Stomach (tissue), 9 donors: ENCODE results near the gene GPRC5C. TPM values are rescaled to one million over a fixed set of nuclear protein-coding genes. Genes with fewer than 3 reads are reported as not detected.
A peak's percentile ranks its signal among the peaks of the same experiment; 100 is the strongest.

Experiments
- DNase-seq, 2 donors: peaks; one replicate each; pipeline versions ENCODE4 v3.0.0 to v3.0.0-alpha.2; 2013 to 2019
- H3K27ac ChIP-seq, 5 donors: fragments of 200-600 bp in 4 of 5; sonication (generic) in 4 of 5; one replicate each; pipeline ENCODE4 v1.5.1; 2013 to 2019; ENCODE audit warnings: mild to moderate bottlenecking in 1 of 5, moderate library complexity in 1 of 5
- H3K27me3 ChIP-seq, 3 donors: fragments of 200-600 bp; sonication (generic); one replicate each; pipeline ENCODE4 v1.5.1; 2017 to 2019; ENCODE audit warnings: mixed run types in 1 of 3
- H3K36me3 ChIP-seq, 4 donors: fragments of 200-600 bp; sonication (generic); 1 replicate in 3 of 4; 2 replicates in 1 of 4; pipeline ENCODE4 v1.5.1; 2016 to 2019
- H3K4me1 ChIP-seq, 4 donors: fragments of 200-600 bp; sonication (generic); one replicate each; pipeline ENCODE4 v1.5.1; 2016 to 2019
- H3K4me3 ChIP-seq, 4 donors: fragments of 200-600 bp; sonication (generic) in 3 of 4; one replicate each; pipeline ENCODE4 v1.5.1; 2016 to 2019; ENCODE audit warnings: mild to moderate bottlenecking in 1 of 4
- H3K9me3 ChIP-seq, 4 donors: fragments of 200-600 bp; sonication (generic); one replicate each; pipeline ENCODE4 v1.5.1; 2016 to 2019
- EP300 ChIP-seq: sonication (generic); formaldehyde crosslinking; IDR thresholded peaks from one replicate; pipeline ENCODE4 v1.6.1; 2017; ENCODE audit warnings: antibody characterized with exemption
- POLR2A ChIP-seq, 4 donors: fragments of 450-650 bp; IDR thresholded peaks; one replicate each; pipeline ENCODE4 v1.6.1; 2016; ENCODE audit warnings: antibody characterized with exemption in 4 of 4, control low read depth in 2 of 4, mild to moderate bottlenecking in 1 of 4, moderate library complexity in 1 of 4
- POLR2AphosphoS5 ChIP-seq, 3 donors: sonication (generic); formaldehyde crosslinking; IDR thresholded peaks; one replicate each; pipeline ENCODE4 v1.6.1; 2016; ENCODE audit warnings: antibody characterized with exemption in 3 of 3
- WGBS, 5 donors: extraction: QIAGEN DNeasy Blood & Tissue Kit in 3 of 5; methylation state at CpG; one replicate each; pipeline versions ENCODE4 v1.1.5 to v1.1.7; 2013 to 2018; 5-methylcytosine and 5-hydroxymethylcytosine counted together
- intact Hi-C: fragments of 100-400 bp; cut with DNase I; formaldehyde crosslinking; loops from one replicate; pipeline ENCODE4 v1.15.1; 2023; ENCODE audit warnings: low total_unique reads
- polyA plus RNA-seq, 3 donors: library from polyadenylated mRNA; stranded (reverse); fragments of 200-250 nt; gene quantifications; one replicate each; pipeline ENCODE4 v1.2.3, GENCODE V29; 2013
- total RNA-seq, 5 donors: library from RNA; depleted of rRNA; stranded (reverse); fragments of >200 nt; gene quantifications; one replicate each; pipeline versions ENCODE4 v1.1.0 to v1.2.3, GENCODE V29; 2014 to 2016
- TF ChIP-seq, protein P1 (sequence below), 7 experiments: fragments of 450-650 bp in 4 of 7; fragments of 200-600 bp in 3 of 7; sonication (generic) in 3 of 7; IDR thresholded peaks; one replicate each; pipeline ENCODE4 v1.5.1; 2016 to 2019; ENCODE audit warnings: antibody characterized with exemption in 7 of 7, control low read depth in 2 of 7, mild to moderate bottlenecking in 1 of 7
- donor health status: healthy with polysubstance abuse.
- donor health status: Bipolar disorder and iron deficiency.
- donor health status: healthy.

Gene GPRC5C
- total and polyA plus RNA-seq, 8 donors = 66.5 to 321 (median 129) TPM

DNA sequence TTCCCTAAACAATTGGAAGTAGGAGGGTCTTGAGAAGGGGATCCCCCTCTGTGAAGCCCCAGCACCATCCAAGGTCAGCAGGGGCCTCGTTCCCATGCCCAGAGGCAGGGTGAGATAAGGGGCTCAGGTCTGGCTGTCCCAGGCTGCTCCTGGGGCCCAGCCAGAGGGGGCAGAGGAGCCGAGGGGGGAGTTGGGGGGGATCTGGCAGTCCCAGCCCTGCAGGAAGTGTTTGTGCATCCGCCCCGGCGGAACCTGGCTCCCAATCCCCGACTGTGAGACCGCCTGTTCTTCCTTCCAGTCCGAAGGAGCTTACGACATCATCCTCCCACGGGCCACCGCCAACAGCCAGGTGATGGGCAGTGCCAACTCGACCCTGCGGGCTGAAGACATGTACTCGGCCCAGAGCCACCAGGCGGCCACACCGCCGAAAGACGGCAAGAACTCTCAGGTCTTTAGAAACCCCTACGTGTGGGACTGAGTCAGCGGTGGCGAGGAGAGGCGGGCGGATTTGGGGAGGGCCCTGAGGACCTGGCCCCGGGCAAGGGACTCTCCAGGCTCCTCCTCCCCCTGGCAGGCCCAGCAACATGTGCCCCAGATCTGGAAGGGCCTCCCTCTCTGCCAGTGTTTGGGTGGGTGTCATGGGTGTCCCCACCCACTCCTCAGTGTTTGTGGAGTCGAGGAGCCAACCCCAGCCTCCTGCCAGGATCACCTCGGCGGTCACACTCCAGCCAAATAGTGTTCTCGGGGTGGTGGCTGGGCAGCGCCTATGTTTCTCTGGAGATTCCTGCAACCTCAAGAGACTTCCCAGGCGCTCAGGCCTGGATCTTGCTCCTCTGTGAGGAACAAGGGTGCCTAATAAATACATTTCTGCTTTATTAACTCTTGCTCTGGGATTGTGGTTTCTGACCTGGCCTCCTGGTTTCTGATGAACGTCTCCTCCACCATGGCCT lies 14.9 kb downstream of the GPRC5C start:
- no peaks in the 10 kb centered on the region for H3K9me3 ChIP-seq
- intact Hi-C loops = no loop called here

DNA sequence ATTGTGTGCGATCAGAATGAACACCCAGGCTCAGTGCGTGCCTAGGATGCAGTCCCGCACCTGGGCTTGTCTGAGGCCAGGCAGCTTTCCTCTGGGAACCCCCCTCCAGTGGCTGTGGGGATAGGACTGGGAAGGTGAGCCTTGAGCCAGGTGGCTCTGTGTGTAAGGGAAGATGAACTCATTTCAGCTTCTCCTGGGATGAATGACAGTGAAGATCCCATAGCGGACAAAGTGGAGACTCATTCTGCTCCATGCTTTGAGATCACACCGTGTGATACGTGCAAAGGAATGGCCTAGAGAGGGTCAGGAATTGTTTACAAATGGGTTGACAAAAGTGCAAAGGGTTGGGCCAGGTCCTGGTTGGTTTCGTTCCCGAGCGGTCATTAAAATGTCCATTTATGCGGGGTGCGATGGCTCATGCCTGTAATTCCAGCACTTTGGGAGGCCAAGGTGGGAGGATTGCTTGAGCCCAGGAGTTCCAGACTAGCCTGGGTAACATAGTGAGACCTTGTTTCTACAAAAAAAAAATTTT lies 15.8 kb downstream of the GPRC5C start:
- 47 to 80% (median 71%) methylated on average over 11 of the region's 11 CpGs for WGBS, 5 donors
- no peak for TF ChIP-seq POLR2A (IDR thresholded peaks at IDR 0.05)
- TF ChIP-seq EP300 = no peak
- TF ChIP-seq, protein P1, sequence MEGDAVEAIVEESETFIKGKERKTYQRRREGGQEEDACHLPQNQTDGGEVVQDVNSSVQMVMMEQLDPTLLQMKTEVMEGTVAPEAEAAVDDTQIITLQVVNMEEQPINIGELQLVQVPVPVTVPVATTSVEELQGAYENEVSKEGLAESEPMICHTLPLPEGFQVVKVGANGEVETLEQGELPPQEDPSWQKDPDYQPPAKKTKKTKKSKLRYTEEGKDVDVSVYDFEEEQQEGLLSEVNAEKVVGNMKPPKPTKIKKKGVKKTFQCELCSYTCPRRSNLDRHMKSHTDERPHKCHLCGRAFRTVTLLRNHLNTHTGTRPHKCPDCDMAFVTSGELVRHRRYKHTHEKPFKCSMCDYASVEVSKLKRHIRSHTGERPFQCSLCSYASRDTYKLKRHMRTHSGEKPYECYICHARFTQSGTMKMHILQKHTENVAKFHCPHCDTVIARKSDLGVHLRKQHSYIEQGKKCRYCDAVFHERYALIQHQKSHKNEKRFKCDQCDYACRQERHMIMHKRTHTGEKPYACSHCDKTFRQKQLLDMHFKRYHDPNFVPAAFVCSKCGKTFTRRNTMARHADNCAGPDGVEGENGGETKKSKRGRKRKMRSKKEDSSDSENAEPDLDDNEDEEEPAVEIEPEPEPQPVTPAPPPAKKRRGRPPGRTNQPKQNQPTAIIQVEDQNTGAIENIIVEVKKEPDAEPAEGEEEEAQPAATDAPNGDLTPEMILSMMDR (IDR thresholded peaks at IDR 0.05) = no peak
- TF ChIP-seq POLR2AphosphoS5 (IDR thresholded peaks at IDR 0.05) = no peak
- peak overlapping the region; percentile 82 to 99 (median 91) for H3K27ac ChIP-seq
- no peaks in the 10 kb centered on the region for H3K27me3 ChIP-seq
- intact Hi-C loops = no loop called here
- DNase-seq = no peak
- no peaks in the 10 kb centered on the region for H3K9me3 ChIP-seq
- peaks cover 66 to 70% (median 69%) of the 10 kb centered on the region in 4 donors for H3K4me1 ChIP-seq
- peaks cover 9 to 41% (median 32%) of the 10 kb centered on the region in 4 donors for H3K36me3 ChIP-seq
- no peak overlapping the region for H3K4me3 ChIP-seq

More for the DNA sequence above, 14.9 kb downstream of the GPRC5C start:
- TF ChIP-seq POLR2AphosphoS5 (IDR thresholded peaks at IDR 0.05) = peak; percentile 28 to 82 (median 76)
- TF ChIP-seq POLR2A (IDR thresholded peaks at IDR 0.05) = no peak
- TF ChIP-seq EP300 = no peak
- TF ChIP-seq, protein P1 (IDR thresholded peaks at IDR 0.05) = peak in 2 of 7 experiments; percentile 9 to 56
- DNase-seq = peak; percentile 65 to 87
- no peaks in the 10 kb centered on the region for H3K27me3 ChIP-seq
- H3K27ac ChIP-seq = peak overlapping the region; percentile 82 to 99 (median 91)
- 16 to 41% (median 39%) methylated on average over 17 to 31 of the region's 31 CpGs for WGBS, 5 donors
- H3K4me3 ChIP-seq = no peak overlapping the region
- H3K36me3 ChIP-seq = peaks cover 9 to 41% (median 32%) of the 10 kb centered on the region in 4 donors
- H3K4me1 ChIP-seq = peaks cover 67 to 72% (median 69%) of the 10 kb centered on the region in 4 donors

DNA sequence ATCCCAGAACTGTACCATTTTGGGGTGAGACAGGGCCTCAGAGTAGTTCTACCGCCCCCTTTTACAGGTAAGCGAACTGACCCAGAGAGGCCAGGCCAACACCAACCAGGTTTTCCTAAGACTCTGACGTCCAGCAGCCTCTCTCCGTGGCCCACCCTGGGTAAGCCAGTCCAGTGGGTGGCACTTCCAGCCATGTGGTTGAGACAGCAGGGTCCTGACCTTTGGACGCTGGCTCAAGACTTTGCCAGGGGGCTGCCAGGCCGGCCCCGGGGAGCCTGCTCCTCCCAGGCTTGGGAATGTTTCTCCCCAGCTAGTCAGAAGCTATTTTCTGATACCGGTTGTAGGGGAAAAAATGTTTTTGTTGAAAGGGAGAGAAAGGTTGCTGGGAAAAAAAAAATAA lies 16.9 kb downstream of the GPRC5C start:
- WGBS, 5 donors = 47 to 66% (median 58%) methylated on average over 7 to 8 of the region's 8 CpGs
- Histone ChIP-seq H3K4me1 (peaks cover 67 to 70% (median 69%) of the 10 kb centered on the region in 4 donors), H3K4me3 (no peak overlapping the region), H3K9me3 (no peaks in the 10 kb centered on the region), H3K36me3 (peaks cover 9 to 41% (median 32%) of the 10 kb centered on the region in 4 donors), H3K27me3 (no peaks in the 10 kb centered on the region), H3K27ac (peak overlapping the region; percentile 53 to 99 (median 91))
- TF ChIP-seq POLR2AphosphoS5 (IDR thresholded peaks at IDR 0.05) = no peak
- no peak for TF ChIP-seq EP300
- TF ChIP-seq POLR2A (IDR thresholded peaks at IDR 0.05) = no peak
- TF ChIP-seq, protein P1 (IDR thresholded peaks at IDR 0.05) = no peak
- intact Hi-C loops = no loop called here
- DNase-seq = no peak

DNA sequence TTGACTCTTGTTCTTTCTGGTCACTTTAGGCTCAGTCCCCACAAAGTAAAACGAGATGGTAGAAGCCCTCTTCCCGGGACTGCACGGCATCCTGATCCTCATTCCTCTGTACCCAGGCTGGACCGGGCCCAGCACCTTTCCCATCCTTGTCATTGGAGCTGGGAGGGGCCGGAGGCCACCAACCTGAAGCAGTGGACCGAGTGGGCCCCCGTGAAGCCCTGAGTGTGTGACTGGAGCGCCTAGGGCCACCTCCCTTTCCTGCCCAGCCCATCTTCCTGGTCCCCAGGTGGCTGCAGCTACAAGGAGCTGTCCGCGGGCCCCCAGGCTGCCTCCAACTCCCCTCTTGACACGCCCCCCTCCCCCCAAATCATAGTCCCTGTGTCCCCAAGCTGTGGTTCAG lies 17.4 kb downstream of the GPRC5C start:
- Histone ChIP-seq H3K27me3 (no peaks in the 10 kb centered on the region), H3K36me3 (peaks cover 9 to 41% (median 31%) of the 10 kb centered on the region in 4 donors), H3K4me1 (peaks cover 65 to 69% (median 68%) of the 10 kb centered on the region in 4 donors), H3K9me3 (no peaks in the 10 kb centered on the region), H3K4me3 (no peak overlapping the region), H3K27ac (peak overlapping the region; percentile 48 to 99 (median 82))
- 55 to 76% (median 72%) methylated on average over 11 of the region's 11 CpGs for WGBS, 5 donors
- DNase-seq = no peak
- intact Hi-C loops = no loop called here
- no peak for TF ChIP-seq POLR2AphosphoS5 (IDR thresholded peaks at IDR 0.05)
- TF ChIP-seq, protein P1 (IDR thresholded peaks at IDR 0.05) = no peak
- no peak for TF ChIP-seq EP300
- no peak for TF ChIP-seq POLR2A (IDR thresholded peaks at IDR 0.05)
